ENCODE data around the gene URB2. TPM values are rescaled to one million over a fixed set of nuclear protein-coding genes. Genes with fewer than 3 reads are reported as not detected.

Gene URB2
- total RNA-seq, 1 donor from 2014 or later: 10.3 TPM

- Histone ChIP-seq H3K79me2 (ENCODE audit: low read depth) (no peaks in the 10 kb centered on the region), H3F3A (ENCODE audit: low read depth) (no peaks in the 10 kb centered on the region), H3K4me2 (no peak overlapping the region), H2AFZ (replicated peaks) (no peak overlapping the region), H3K9ac (no peak overlapping the region), H3K27ac (no peak overlapping the region), H3K4me1 (no peaks in the 10 kb centered on the region), H3K36me3 (peaks cover 7% of the 10 kb centered on the region), H3K9me3 (ENCODE audit: low read depth) (no peaks in the 10 kb centered on the region), H3K4me3 (no peak overlapping the region), H4K20me1 (ENCODE audit: low read depth) (peaks cover 5% of the 10 kb centered on the region), H3K27me3 (no peaks in the 10 kb centered on the region)
- Mint-ChIP-seq H3K4me1 (no peaks in the 10 kb centered on the region), H3K4me3 (no peak overlapping the region), H3K27me3 (ENCODE audit: insufficient read depth, low read depth) (no peaks in the 10 kb centered on the region), H3K9me3 (no peaks in the 10 kb centered on the region), H3K27ac (no peak overlapping the region), H3K36me3 (peaks cover 25% of the 10 kb centered on the region)
- no peak for DNase-seq (ENCODE audit: low spot score)
- TF ChIP-seq EZH2 (IDR thresholded peaks at IDR 0.05) (no peak), CTCF (IDR thresholded peaks at IDR 0.05) (no peak), EZH2phosphoT487 (IDR thresholded peaks at IDR 0.05) (no peak)
Measured at GRCh38 chr1:229607370-229607769, 18.7 kb upstream of the URB2 start.

DNA sequence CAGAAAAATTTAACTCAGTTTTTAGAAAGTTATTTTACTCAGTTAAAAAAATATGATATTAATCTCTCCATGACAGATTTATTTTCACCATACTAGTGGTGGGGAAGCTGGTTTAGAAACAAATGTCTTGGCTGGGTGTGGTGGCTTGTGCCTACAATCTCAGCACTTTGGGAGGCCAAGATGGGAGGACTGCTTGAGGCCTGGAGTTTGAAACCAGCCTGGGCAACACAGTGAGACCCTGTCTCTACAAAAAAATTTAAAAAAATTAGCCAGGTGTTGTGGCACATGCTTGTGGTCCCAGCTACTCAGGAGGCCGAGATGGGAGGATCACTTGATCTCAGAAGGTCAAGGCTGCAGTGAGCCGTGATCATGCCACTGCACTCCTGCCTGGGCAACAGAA is 17.5 kb upstream of the URB2 start:
- Histone ChIP-seq H3K4me1 (no peaks in the 10 kb centered on the region), H3K27ac (no peak overlapping the region), H3K4me2 (no peak overlapping the region), H3K27me3 (no peaks in the 10 kb centered on the region), H3F3A (ENCODE audit: low read depth) (no peaks in the 10 kb centered on the region), H3K79me2 (ENCODE audit: low read depth) (no peaks in the 10 kb centered on the region), H4K20me1 (ENCODE audit: low read depth) (peaks cover 5% of the 10 kb centered on the region), H3K4me3 (no peak overlapping the region), H3K9me3 (ENCODE audit: low read depth) (no peaks in the 10 kb centered on the region), H3K9ac (no peak overlapping the region), H2AFZ (replicated peaks) (no peak overlapping the region), H3K36me3 (peaks cover 7% of the 10 kb centered on the region)
- no peak overlapping the region for H3K4me3 Mint-ChIP-seq
- peaks cover 25% of the 10 kb centered on the region for H3K36me3 Mint-ChIP-seq
- H3K27ac Mint-ChIP-seq: no peak overlapping the region
- no peaks in the 10 kb centered on the region for H3K4me1 Mint-ChIP-seq
- H3K27me3 Mint-ChIP-seq (ENCODE audit: insufficient read depth, low read depth): no peaks in the 10 kb centered on the region
- DNase-seq (ENCODE audit: low spot score): no peak
- H3K9me3 Mint-ChIP-seq: no peaks in the 10 kb centered on the region
- TF ChIP-seq EZH2phosphoT487 (IDR thresholded peaks at IDR 0.05): no peak
- TF ChIP-seq CTCF (IDR thresholded peaks at IDR 0.05): no peak
- TF ChIP-seq EZH2 (IDR thresholded peaks at IDR 0.05): no peak

DNA sequence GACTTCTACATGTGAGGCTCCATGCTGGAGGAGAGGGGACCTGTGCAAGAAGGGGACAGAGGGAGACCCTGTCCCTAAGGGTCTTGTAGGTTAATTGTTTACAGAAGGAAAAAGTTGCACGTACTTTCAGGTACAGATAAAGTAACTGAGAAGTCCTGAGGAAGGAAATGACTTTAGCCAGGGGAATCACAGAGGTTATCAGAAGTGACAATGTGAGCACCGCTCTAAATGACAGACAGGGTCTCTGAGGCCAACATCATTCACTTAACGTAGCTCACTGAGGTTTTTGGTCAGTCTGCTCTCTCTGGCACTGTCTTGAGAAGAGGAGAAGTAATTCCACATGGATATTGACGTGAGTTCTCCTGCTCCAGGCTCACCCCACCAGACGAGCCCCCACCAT is 12.1 kb upstream of the URB2 start:
- Histone ChIP-seq H3F3A (ENCODE audit: low read depth) (no peaks in the 10 kb centered on the region), H3K9me3 (ENCODE audit: low read depth) (no peaks in the 10 kb centered on the region), H4K20me1 (ENCODE audit: low read depth) (peaks cover 16% of the 10 kb centered on the region), H3K4me1 (no peaks in the 10 kb centered on the region), H3K27me3 (no peaks in the 10 kb centered on the region), H3K4me2 (no peak overlapping the region), H3K36me3 (peaks cover 6% of the 10 kb centered on the region), H2AFZ (replicated peaks) (no peak overlapping the region), H3K9ac (no peak overlapping the region), H3K27ac (no peak overlapping the region), H3K79me2 (ENCODE audit: low read depth) (peaks cover 44% of the 10 kb centered on the region), H3K4me3 (no peak overlapping the region)
- Mint-ChIP-seq H3K4me3 (no peak overlapping the region), H3K9me3 (no peaks in the 10 kb centered on the region), H3K4me1 (no peaks in the 10 kb centered on the region), H3K36me3 (peaks cover 17% of the 10 kb centered on the region), H3K27ac (no peak overlapping the region), H3K27me3 (ENCODE audit: insufficient read depth, low read depth) (no peaks in the 10 kb centered on the region)
- no peak for DNase-seq (ENCODE audit: low spot score)
- TF ChIP-seq CTCF (IDR thresholded peaks at IDR 0.05) (no peak), EZH2phosphoT487 (IDR thresholded peaks at IDR 0.05) (no peak), EZH2 (IDR thresholded peaks at IDR 0.05) (no peak)

All from neural progenitor cell (in vitro differentiated cells).